Activated CD4-positive, alpha-beta memory T cell treated with anti-CD3 and anti-CD28 coated beads for 36 hours (primary cell): ENCODE measurements around the gene NRXN2. TPM values are rescaled to one million over a fixed set of nuclear protein-coding genes. Genes with fewer than 3 reads are reported as not detected.

Experiments
- CTCF ChIA-PET: fragments of 350-600 bp; sonication (Branson Sonifier 250); formaldehyde crosslinking; loops from one replicate; lab custom pipeline; 2021; ENCODE audit warnings: antibody characterized with exemption, inconsistent platforms; lab: Charles Lee
- POLR2A ChIA-PET: fragments of 350-600 bp; sonication (Branson Sonifier 250); formaldehyde crosslinking; loops from one replicate; lab custom pipeline; 2021; ENCODE audit warnings: antibody characterized with exemption; lab: Charles Lee
- DNase-seq: peaks from one replicate; pipeline ENCODE4 v3.0.0-alpha.2; 2020
- H3K27ac Mint-ChIP-seq: one replicate; pipeline ENCODE4 v1.8.0; 2021; ENCODE audit warnings: mixed read lengths
- H3K27me3 Mint-ChIP-seq: one replicate; pipeline ENCODE4 v1.8.0; 2021; ENCODE audit warnings: mixed read lengths
- H3K36me3 Mint-ChIP-seq: one replicate; pipeline ENCODE4 v1.8.0; 2021; ENCODE audit warnings: mixed read lengths
- H3K4me1 Mint-ChIP-seq: one replicate; pipeline ENCODE4 v1.8.0; 2021; ENCODE audit warnings: low read depth, mixed read lengths
- H3K4me3 Mint-ChIP-seq: one replicate; pipeline ENCODE4 v1.8.0; 2021; ENCODE audit warnings: mild to moderate bottlenecking, mixed read lengths
- H3K9me3 Mint-ChIP-seq: one replicate; pipeline ENCODE4 v1.8.0; 2021; ENCODE audit warnings: mixed read lengths
- intact Hi-C: fragments of 100-400 bp; cut with micrococcal nuclease; formaldehyde crosslinking; loops from one replicate; pipeline ENCODE4 v1.15.1; 2023
- total RNA-seq, 2 experiments: library from RNA; stranded (reverse); gene quantifications; one replicate each; pipeline ENCODE4 v1.2.3, GENCODE V29; 2021

The NRXN2 gene
- total RNA-seq, 2 experiments from 2014 or later = 0.31 to 0.41 TPM

DNA sequence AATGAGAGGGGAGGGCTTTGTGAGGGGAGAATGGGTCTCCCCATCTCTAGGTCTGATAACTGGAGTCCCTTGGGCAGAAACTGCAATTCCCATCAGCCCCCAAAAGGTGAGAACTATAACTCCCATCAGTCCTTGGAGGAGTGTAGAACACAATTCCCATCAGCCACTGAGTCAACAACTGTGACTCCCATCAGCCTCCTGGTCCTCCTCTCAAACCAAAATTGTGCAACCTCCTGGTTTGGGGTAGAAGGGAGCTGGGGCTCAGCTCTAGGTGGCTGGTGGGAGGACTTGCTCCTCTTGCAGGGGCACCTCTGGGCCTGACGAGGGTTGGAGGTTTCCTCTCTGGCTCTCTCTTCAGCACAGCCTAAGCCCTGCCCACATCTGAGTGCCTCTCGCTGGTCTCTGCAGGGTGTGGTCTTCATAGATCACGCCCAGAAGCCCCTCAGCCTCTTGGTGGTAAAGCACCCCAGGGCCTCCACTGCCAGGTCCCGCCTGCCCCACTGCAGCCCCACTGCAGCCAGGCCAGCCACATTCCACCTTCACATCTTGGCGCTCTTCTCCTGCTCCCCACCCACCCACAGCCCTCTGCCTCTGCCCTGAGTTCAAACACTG, 113.5 kb downstream of the NRXN2 start:
- no peak overlapping the region for H3K4me3 Mint-ChIP-seq
- H3K27me3 Mint-ChIP-seq = peaks cover 2% of the 10 kb centered on the region
- DNase-seq = no peak
- H3K4me1 Mint-ChIP-seq = peaks cover 9% of the 10 kb centered on the region
- no peak overlapping the region for H3K27ac Mint-ChIP-seq
- H3K9me3 Mint-ChIP-seq = no peaks in the 10 kb centered on the region
- intact Hi-C loops = no loop called here
- H3K36me3 Mint-ChIP-seq = no peaks in the 10 kb centered on the region
- ChIA-PET CTCF (no interaction called here), POLR2A (interaction anchor here (0.5 kb wide), 1 partner anchor 184 kb away, joined by 4 read pairs; no protein-coding TSS in a partner anchor)

DNA sequence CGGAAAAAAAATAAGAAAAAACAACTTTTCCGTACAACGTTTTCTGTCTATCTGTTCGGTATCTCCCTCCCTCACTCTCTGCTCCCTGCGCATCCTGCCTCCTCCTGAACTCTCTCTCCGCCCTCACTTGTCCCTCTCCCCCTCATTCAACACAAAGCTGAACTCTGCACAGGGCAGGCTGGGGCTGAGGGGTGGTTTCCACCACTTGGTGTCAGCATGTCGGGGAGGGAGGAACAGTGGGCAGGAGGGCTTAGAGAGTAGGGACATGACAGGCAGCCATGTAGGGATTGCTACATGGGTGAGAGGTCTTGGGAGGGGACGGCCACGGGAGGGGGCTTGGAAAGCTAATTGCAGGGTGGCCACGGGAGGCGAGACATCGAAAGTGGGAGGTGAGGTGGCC, 114.4 kb downstream of the NRXN2 start:
- no peaks in the 10 kb centered on the region for H3K9me3 Mint-ChIP-seq
- H3K4me3 Mint-ChIP-seq = no peak overlapping the region
- ChIA-PET CTCF (no interaction called here), POLR2A (interaction anchor here (0.5 kb wide), 1 partner anchor 183 kb away, joined by 4 read pairs; no protein-coding TSS in a partner anchor)
- peaks cover 2% of the 10 kb centered on the region for H3K27me3 Mint-ChIP-seq
- intact Hi-C loops = no loop called here
- no peak overlapping the region for H3K27ac Mint-ChIP-seq
- H3K36me3 Mint-ChIP-seq = no peaks in the 10 kb centered on the region
- peaks cover 9% of the 10 kb centered on the region for H3K4me1 Mint-ChIP-seq
- no peak for DNase-seq

DNA sequence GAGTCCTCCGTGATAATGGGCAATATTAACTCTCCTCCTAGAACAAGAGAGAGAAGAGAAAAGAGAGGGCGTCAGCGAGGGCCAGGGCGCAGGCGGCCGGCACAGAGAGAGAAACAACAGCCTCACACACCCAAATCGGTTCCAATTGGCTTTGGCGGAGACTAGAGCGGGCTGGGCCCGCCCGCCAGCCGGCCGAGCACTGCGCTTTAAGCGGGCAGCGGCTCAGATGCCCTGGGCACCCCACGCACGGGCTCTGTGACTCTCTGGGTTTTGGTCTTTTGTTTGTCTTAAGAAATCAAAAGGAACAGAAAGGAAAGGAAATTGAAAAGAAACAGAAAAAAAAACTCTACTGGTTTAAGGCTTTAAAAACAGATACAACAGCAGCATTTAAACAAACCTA, 115.0 kb downstream of the NRXN2 start:
- no peak overlapping the region for H3K4me3 Mint-ChIP-seq
- H3K27me3 Mint-ChIP-seq = peaks cover 2% of the 10 kb centered on the region
- H3K9me3 Mint-ChIP-seq = no peaks in the 10 kb centered on the region
- no peaks in the 10 kb centered on the region for H3K36me3 Mint-ChIP-seq
- ChIA-PET POLR2A (no interaction called here), CTCF (no interaction called here)
- intact Hi-C loops = no loop called here
- no peak overlapping the region for H3K27ac Mint-ChIP-seq
- DNase-seq = no peak
- peaks cover 9% of the 10 kb centered on the region for H3K4me1 Mint-ChIP-seq

GRCh38 chr11:64607381-64607985, 115.5 kb downstream of the NRXN2 start:
- Mint-ChIP-seq H3K4me1 (peaks cover 9% of the 10 kb centered on the region), H3K36me3 (no peaks in the 10 kb centered on the region), H3K9me3 (no peaks in the 10 kb centered on the region), H3K4me3 (no peak overlapping the region), H3K27me3 (peaks cover 2% of the 10 kb centered on the region), H3K27ac (no peak overlapping the region)
- intact Hi-C loops = no loop called here
- DNase-seq = no peak
- ChIA-PET CTCF (no interaction called here), POLR2A (no interaction called here)

GRCh38 chr11:64606796-64607380, 116.1 kb downstream of the NRXN2 start:
- no peak overlapping the region for H3K27ac Mint-ChIP-seq
- H3K4me1 Mint-ChIP-seq = peaks cover 4% of the 10 kb centered on the region
- intact Hi-C loops = no loop called here
- DNase-seq = no peak
- peaks cover 2% of the 10 kb centered on the region for H3K27me3 Mint-ChIP-seq
- H3K36me3 Mint-ChIP-seq = no peaks in the 10 kb centered on the region
- ChIA-PET CTCF (no interaction called here), POLR2A (no interaction called here)
- H3K4me3 Mint-ChIP-seq = no peak overlapping the region
- no peaks in the 10 kb centered on the region for H3K9me3 Mint-ChIP-seq

GRCh38 chr11:64605656-64606585, 117.1 kb downstream of the NRXN2 start:
- intact Hi-C loops = no loop called here
- CTCF ChIA-PET = no interaction called here
- Mint-ChIP-seq H3K4me3 (no peak overlapping the region), H3K27me3 (peaks cover 2% of the 10 kb centered on the region), H3K4me1 (no peaks in the 10 kb centered on the region), H3K36me3 (no peaks in the 10 kb centered on the region), H3K27ac (no peak overlapping the region), H3K9me3 (no peaks in the 10 kb centered on the region)
- POLR2A ChIA-PET = no interaction called here
- DNase-seq = no peak

DNA sequence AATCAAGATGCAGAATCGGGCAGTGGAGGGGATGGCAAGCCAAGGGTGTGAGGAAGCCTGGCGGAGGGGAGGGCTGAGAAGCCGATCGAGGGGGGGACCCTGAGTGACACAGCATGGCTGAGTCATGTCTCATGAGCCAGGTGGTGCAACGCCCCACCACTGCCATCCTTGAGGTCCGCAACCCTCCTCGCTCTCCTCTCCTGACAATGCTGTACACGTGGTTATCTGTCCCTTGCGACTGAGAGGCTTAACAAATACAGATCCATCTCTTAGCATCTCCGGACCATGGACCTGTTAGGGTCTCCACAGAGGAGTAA, 117.8 kb downstream of the NRXN2 start:
- Mint-ChIP-seq H3K36me3 (no peaks in the 10 kb centered on the region), H3K27ac (no peak overlapping the region), H3K27me3 (peaks cover 2% of the 10 kb centered on the region), H3K4me3 (no peak overlapping the region), H3K4me1 (no peaks in the 10 kb centered on the region), H3K9me3 (no peaks in the 10 kb centered on the region)
- no peak for DNase-seq
- intact Hi-C loops = no loop called here
- ChIA-PET CTCF (no interaction called here), POLR2A (no interaction called here)

DNA sequence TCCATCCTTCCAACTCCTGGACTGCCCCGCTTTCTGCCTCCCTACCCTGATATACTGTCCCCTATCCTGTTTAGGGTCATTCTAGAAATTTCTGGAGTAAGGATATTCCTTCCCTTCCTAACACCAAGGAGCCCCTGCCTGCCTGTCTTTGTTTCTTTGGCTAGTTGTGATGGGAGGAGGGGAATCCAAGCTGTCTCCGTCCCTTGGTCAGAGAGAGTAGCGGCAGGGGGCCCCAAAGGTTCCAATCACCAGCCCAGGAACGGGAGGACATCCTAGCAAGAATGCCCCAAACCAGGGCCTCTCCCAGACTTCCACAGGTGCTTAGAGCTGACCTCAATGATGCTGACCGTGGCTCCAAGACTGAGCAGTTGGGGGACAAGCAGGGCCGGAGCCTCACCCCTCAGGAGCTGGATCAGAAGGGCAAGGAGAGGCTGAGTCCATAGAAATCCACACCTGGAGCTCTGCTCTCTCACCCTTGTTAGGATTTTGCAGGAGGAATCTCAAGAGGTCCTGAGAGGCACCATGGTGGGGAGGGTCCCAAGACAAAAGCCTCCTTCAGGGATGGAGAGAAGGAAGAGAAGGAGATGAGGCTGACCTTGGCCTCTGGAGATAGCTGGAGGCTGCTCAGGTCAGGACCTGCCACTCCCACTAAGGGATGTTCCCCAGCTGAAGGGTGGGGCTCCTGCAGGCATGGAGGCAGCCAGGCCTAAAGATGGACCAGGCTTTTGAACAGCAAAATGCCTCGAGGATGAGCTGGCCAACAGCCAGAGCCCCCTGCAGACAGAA, 118.3 kb downstream of the NRXN2 start:
- H3K27ac Mint-ChIP-seq = no peak overlapping the region
- no peaks in the 10 kb centered on the region for H3K9me3 Mint-ChIP-seq
- no peak overlapping the region for H3K4me3 Mint-ChIP-seq
- H3K36me3 Mint-ChIP-seq = no peaks in the 10 kb centered on the region
- CTCF ChIA-PET = no interaction called here
- H3K27me3 Mint-ChIP-seq = peaks cover 2% of the 10 kb centered on the region
- intact Hi-C loops = no loop called here
- no peaks in the 10 kb centered on the region for H3K4me1 Mint-ChIP-seq
- DNase-seq = no peak
- POLR2A ChIA-PET = no interaction called here

DNA sequence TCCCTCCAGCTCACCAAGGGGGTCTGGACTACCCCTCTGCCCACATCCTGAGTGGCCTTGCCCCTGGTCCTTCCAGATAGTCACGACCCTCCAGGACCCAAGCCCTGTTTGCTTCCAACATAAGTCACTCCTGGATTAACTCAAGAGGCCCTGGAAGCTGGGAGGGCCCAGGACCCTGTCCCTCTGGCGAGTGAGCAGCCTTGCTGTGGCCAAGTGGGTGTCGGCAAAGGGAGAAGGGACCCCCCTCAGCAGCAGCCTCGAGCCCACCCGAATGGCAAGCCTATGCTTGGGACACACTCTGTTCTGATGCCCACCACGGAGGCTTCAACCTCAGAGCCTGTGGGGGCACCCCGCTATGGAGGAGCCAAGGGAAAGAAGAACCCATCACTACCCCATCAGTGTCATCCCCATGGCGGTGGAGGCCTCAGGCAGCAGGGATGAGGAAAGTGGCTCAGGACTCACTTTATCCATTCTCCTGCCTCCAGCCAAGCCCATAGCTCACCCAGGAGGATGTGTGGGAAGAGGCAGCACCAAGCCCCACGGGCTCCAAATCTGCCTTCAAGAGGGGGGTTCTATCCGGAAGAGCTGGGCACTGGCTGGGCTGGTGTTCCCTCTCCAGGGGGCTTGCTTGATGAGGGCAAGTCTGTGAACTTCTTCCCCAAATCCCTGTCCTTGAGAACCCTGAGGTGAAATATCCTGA, 119.4 kb downstream of the NRXN2 start:
- Mint-ChIP-seq H3K27me3 (peaks cover 2% of the 10 kb centered on the region), H3K9me3 (no peaks in the 10 kb centered on the region), H3K4me3 (no peak overlapping the region), H3K4me1 (no peaks in the 10 kb centered on the region), H3K36me3 (no peaks in the 10 kb centered on the region), H3K27ac (no peak overlapping the region)
- CTCF ChIA-PET = no interaction called here
- intact Hi-C loops = no loop called here
- no peak for DNase-seq
- POLR2A ChIA-PET = no interaction called here

DNA sequence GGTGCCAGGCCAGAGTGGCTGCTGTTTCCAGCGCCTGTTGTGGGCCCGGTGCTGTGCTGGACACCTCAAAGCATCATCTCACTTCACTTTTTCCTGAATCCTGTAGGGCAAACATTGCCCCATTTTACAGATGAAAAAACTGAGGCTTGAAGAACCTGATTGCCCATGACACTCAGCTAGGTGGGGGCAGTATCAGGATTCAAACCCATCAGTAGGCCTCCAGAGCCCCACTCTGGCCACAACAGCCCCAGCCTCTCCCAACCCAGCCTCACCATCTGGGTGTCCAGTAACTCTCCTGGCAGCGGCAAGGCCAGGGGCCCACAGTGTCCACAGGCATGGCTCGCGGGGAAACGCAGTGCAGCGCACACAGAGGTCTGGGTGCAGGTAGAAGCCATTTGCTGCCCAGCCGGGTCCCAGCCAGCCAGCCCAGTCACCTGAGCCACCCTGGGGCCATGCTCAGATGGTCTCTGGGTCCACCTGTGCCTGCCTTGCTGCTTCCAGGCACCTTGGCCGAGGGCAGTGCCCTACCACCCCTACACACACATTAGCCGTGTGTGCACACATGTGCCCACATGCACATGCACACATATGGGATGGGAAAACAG, 120.4 kb downstream of the NRXN2 start:
- intact Hi-C loops = no loop called here
- H3K27me3 Mint-ChIP-seq = peaks cover 2% of the 10 kb centered on the region
- DNase-seq = no peak
- no peaks in the 10 kb centered on the region for H3K9me3 Mint-ChIP-seq
- no peak overlapping the region for H3K27ac Mint-ChIP-seq
- CTCF ChIA-PET = no interaction called here
- no peaks in the 10 kb centered on the region for H3K36me3 Mint-ChIP-seq
- POLR2A ChIA-PET = no interaction called here
- no peak overlapping the region for H3K4me3 Mint-ChIP-seq
- H3K4me1 Mint-ChIP-seq = no peaks in the 10 kb centered on the region
